Measurements from ENCODE around the gene MGAT4C.

DNA sequence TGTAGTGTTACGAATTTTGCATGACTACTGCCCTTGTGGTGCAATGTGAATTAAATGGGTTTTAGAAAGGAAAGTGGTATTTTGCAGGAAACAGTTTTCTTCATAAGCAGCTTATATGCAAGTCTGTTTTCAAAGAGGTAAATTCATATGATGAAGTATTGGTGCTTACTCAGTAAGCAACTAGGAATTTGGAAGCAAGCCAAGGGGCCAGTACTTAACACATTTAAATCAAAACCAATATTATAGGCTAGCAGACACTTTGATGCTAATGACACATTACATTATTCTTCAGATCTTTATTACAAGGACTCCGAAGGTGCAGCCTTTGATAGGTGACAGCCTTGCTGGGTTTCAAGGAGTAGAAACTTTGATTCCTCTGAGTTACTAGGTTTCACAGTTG, 23.1 kb downstream of the MGAT4C start:
- TF ChIP-seq, protein P1, sequence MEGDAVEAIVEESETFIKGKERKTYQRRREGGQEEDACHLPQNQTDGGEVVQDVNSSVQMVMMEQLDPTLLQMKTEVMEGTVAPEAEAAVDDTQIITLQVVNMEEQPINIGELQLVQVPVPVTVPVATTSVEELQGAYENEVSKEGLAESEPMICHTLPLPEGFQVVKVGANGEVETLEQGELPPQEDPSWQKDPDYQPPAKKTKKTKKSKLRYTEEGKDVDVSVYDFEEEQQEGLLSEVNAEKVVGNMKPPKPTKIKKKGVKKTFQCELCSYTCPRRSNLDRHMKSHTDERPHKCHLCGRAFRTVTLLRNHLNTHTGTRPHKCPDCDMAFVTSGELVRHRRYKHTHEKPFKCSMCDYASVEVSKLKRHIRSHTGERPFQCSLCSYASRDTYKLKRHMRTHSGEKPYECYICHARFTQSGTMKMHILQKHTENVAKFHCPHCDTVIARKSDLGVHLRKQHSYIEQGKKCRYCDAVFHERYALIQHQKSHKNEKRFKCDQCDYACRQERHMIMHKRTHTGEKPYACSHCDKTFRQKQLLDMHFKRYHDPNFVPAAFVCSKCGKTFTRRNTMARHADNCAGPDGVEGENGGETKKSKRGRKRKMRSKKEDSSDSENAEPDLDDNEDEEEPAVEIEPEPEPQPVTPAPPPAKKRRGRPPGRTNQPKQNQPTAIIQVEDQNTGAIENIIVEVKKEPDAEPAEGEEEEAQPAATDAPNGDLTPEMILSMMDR (IDR thresholded peaks at IDR 0.05; ENCODE audit: insufficient read depth, low read depth, low read length), result no peak
- TF ChIP-seq EZH2 (IDR thresholded peaks at IDR 0.05; ENCODE audit: insufficient read depth, low read length), result no peak

Measured in astrocyte (in vitro differentiated cells and primary cell).